NCI-H187 treated with DMSO at 0.1 percent for 48 hours (cell line): ENCODE results near the gene TMEM240.
"Not testable (repeated sequence)": the region's sequence is repeated elsewhere in the genome, so short reads cannot be mapped to it uniquely, and the experiment has no call there.

Source experiments
- DNase-seq: peaks from one replicate; lab custom pipeline; 2025; lab: John Stamatoyannopoulos, UW

Gene TMEM240

GRCh38 chr1:1557688-1558087 lies 17.3 kb upstream of the TMEM240 start:
- not testable (repeated sequence) for DNase-seq

- not testable (repeated sequence) for DNase-seq
Measured at GRCh38 chr1:1556961-1557360, 16.5 kb upstream of the TMEM240 start.

GRCh38 chr1:1556505-1556904 lies 16.1 kb upstream of the TMEM240 start:
- no peak for DNase-seq

GRCh38 chr1:1554926-1555915 lies 14.8 kb upstream of the TMEM240 start:
- no peak for DNase-seq

- DNase-seq = no peak
Measured at GRCh38 chr1:1554550-1554925, 14.1 kb upstream of the TMEM240 start.

- no peak for DNase-seq
Measured at GRCh38 chr1:1553821-1554494, 13.5 kb upstream of the TMEM240 start.

- no peak for DNase-seq
Measured at GRCh38 chr1:1552263-1552639, 11.8 kb upstream of the TMEM240 start.

- no peak for DNase-seq
Measured at GRCh38 chr1:1551524-1552262, 11.3 kb upstream of the TMEM240 start.

GRCh38 chr1:1550591-1551432 lies 10.4 kb upstream of the TMEM240 start:
- DNase-seq = no peak

- DNase-seq = no peak
Measured at GRCh38 chr1:1550087-1550486, 9.7 kb upstream of the TMEM240 start.

GRCh38 chr1:1548591-1548990 lies 8.2 kb upstream of the TMEM240 start:
- DNase-seq = no peak

- DNase-seq = no peak
Measured at GRCh38 chr1:1547476-1547875, 7.1 kb upstream of the TMEM240 start.

GRCh38 chr1:1547011-1547410 lies 6.6 kb upstream of the TMEM240 start:
- DNase-seq = no peak

- no peak for DNase-seq
Measured at GRCh38 chr1:1545946-1546737, 5.7 kb upstream of the TMEM240 start.

- DNase-seq = no peak
Measured at GRCh38 chr1:1544544-1544943, 4.1 kb upstream of the TMEM240 start.

- DNase-seq = no peak
Measured at GRCh38 chr1:1543706-1544099, 3.3 kb upstream of the TMEM240 start.

GRCh38 chr1:1542766-1543705 lies 2.6 kb upstream of the TMEM240 start:
- DNase-seq = no peak

- no peak for DNase-seq
Measured at GRCh38 chr1:1541956-1542765, 1.7 kb upstream of the TMEM240 start.
